IMR-90 (cell line): ENCODE measurements around the gene CMIP. TPM values are rescaled to one million over a fixed set of nuclear protein-coding genes. Genes with fewer than 3 reads are reported as not detected.

Experiments
- ATAC-seq: fragments of 200-7000 bp; cut with Tn5 transposase; 2 replicates; pipeline ENCODE4 v1.9.1; 2020; ENCODE audit warnings: low read depth, mild to moderate bottlenecking, moderate library complexity
- BruUV-seq: library from RNA; stranded (reverse); fragments of 400-500 nt; replicated peaks from 2 replicates; lab custom pipeline; 2021; lab: Mats Ljungman, UMichigan
- CTCF ChIA-PET: fragments of 300-600 bp; formaldehyde crosslinking; extraction: SDS; loops from one replicate; lab custom pipeline; 2021; ENCODE audit warnings: antibody characterized with exemption; lab: Yijun Ruan, JAX
- POLR2A ChIA-PET: fragments of 300-600 bp; sonication (Branson Sonifier 250); formaldehyde crosslinking; loops from one replicate; lab custom pipeline; 2022; ENCODE audit warnings: antibody characterized with exemption; ENCODE audit not compliant: unreplicated experiment; lab: Charles Lee
- DNase-seq: peaks from one replicate; pipeline ENCODE4 v3.0.0; 2013
- H2AFZ ChIP-seq: replicated peaks from 2 replicates; pipeline ENCODE3; 2013; ENCODE audit warnings: low read length, mild to moderate bottlenecking; ENCODE audit not compliant: poor library complexity
- H2AK5ac ChIP-seq: 2 replicates; pipeline ENCODE4 v1.6.1; 2013; ENCODE audit warnings: low read depth, low read length, inconsistent platforms
- H2AK9ac ChIP-seq: replicated peaks from 2 replicates; pipeline ENCODE3; 2013; ENCODE audit warnings: mild to moderate bottlenecking, low read depth, low read length, moderate library complexity; ENCODE audit not compliant: poor library complexity
- H2BK120ac ChIP-seq: 2 replicates; pipeline ENCODE4 v1.6.1; 2013; ENCODE audit warnings: low read depth, low read length, inconsistent platforms
- H2BK15ac ChIP-seq: 3 replicates; pipeline ENCODE4 v1.6.1; 2013; ENCODE audit warnings: low read depth, low read length, inconsistent platforms
- H2BK20ac ChIP-seq: 2 replicates; pipeline ENCODE4 v1.6.1; 2013; ENCODE audit warnings: low read depth, mild to moderate bottlenecking, inconsistent platforms, low read length, moderate library complexity
- H2BK5ac ChIP-seq: 2 replicates; pipeline ENCODE4 v1.6.1; 2013; ENCODE audit warnings: mild to moderate bottlenecking, low read depth, low read length, inconsistent platforms; ENCODE audit not compliant: poor library complexity, severe bottlenecking
- H3K14ac ChIP-seq: replicated peaks from 2 replicates; pipeline ENCODE4 v1.6.1; 2013; ENCODE audit warnings: low read depth, low read length, inconsistent platforms
- H3K18ac ChIP-seq: 2 replicates; pipeline ENCODE4 v1.6.1; 2013; ENCODE audit warnings: low read depth, low read length, control low read depth
- H3K23ac ChIP-seq: 2 replicates; pipeline ENCODE4 v1.6.1; 2013; ENCODE audit warnings: low read depth, low read length, inconsistent platforms
- H3K27ac ChIP-seq: 2 replicates; pipeline ENCODE4 v1.5.1; 2013; ENCODE audit warnings: mild to moderate bottlenecking, control low read depth, low read length; ENCODE audit not compliant: insufficient read depth
- H3K27me3 ChIP-seq: 2 replicates; pipeline ENCODE4 v1.6.1; 2013; ENCODE audit warnings: low read length; ENCODE audit not compliant: control insufficient read depth, insufficient read depth
- H3K36me3 ChIP-seq: 2 replicates; pipeline ENCODE4 v1.6.1; 2013; ENCODE audit warnings: low read length, mixed read lengths; ENCODE audit not compliant: control insufficient read depth, insufficient read depth
- H3K4ac ChIP-seq: 2 replicates; pipeline ENCODE4 v1.6.1; 2013; ENCODE audit warnings: low read depth, low read length, inconsistent platforms
- H3K4me1 ChIP-seq: 2 replicates; pipeline ENCODE4 v1.6.1; 2013; ENCODE audit warnings: low read length, mixed read lengths; ENCODE audit not compliant: control insufficient read depth, insufficient read depth
- H3K4me2 ChIP-seq: 2 replicates; pipeline ENCODE4 v1.6.1; 2013; ENCODE audit warnings: low read depth, mild to moderate bottlenecking, control low read depth, low read length, moderate library complexity
- H3K4me3 ChIP-seq: 2 replicates; pipeline ENCODE4 v1.5.1; 2013; ENCODE audit warnings: low read depth, mild to moderate bottlenecking, control low read depth, low read length, moderate library complexity; ENCODE audit not compliant: insufficient read depth
- H3K56ac ChIP-seq: 2 replicates; pipeline ENCODE4 v1.6.1; 2013; ENCODE audit warnings: low read length, inconsistent platforms; ENCODE audit not compliant: insufficient read depth; ENCODE audit errors: extremely low read depth
- H3K79me1 ChIP-seq, 2 experiments: 2 replicates each; pipeline ENCODE4 v1.6.1; 2013; ENCODE audit warnings: low read length in 2 of 2, inconsistent platforms in 1 of 2, low read depth in 1 of 2
- H3K9ac ChIP-seq: 2 replicates; pipeline ENCODE4 v1.6.1; 2013; ENCODE audit warnings: low read depth, low read length, control low read depth
- H3K9me1 ChIP-seq: 2 replicates; pipeline ENCODE4 v1.6.1; 2013; ENCODE audit warnings: low read length, inconsistent platforms; ENCODE audit not compliant: insufficient read depth
- H3K9me3 ChIP-seq: 2 replicates; pipeline ENCODE4 v1.6.1; 2013; ENCODE audit warnings: low read length; ENCODE audit not compliant: control insufficient read depth, insufficient read depth
- H4K20me1 ChIP-seq: 2 replicates; pipeline ENCODE4 v1.6.1; 2013; ENCODE audit warnings: low read length, inconsistent platforms; ENCODE audit not compliant: insufficient read depth
- H4K5ac ChIP-seq: 2 replicates; pipeline ENCODE4 v1.6.1; 2013; ENCODE audit warnings: mild to moderate bottlenecking, low read depth, low read length, control low read depth
- H4K8ac ChIP-seq, 2 experiments: 2 replicates each; pipeline ENCODE4 v1.6.1; 2013; ENCODE audit warnings: low read depth in 2 of 2, low read length in 2 of 2, control low read depth in 1 of 2, inconsistent platforms in 1 of 2
- H4K91ac ChIP-seq: 2 replicates; pipeline ENCODE4 v1.6.1; 2013; ENCODE audit warnings: low read depth, low read length, inconsistent platforms; ENCODE audit not compliant: insufficient read depth
- BHLHE40 ChIP-seq: fragments of 150-350 bp; IDR thresholded peaks from 2 replicates; pipeline ENCODE4 v1.6.1; 2016; ENCODE audit warnings: mild to moderate bottlenecking, low read depth, low read length
- CEBPB ChIP-seq: IDR thresholded peaks from 2 replicates; pipeline ENCODE4 v1.6.1; 2012; ENCODE audit warnings: low read depth, low read length, improper control_type of control experiment
- CHD1 ChIP-seq: IDR thresholded peaks from 2 replicates; pipeline ENCODE4 v1.6.1; 2012; ENCODE audit warnings: low read depth, low read length, improper control_type of control experiment
- CTCF ChIP-seq: conservative IDR thresholded peaks from 2 replicates; pipeline ENCODE4 v1.5.1; 2012; ENCODE audit warnings: mild to moderate bottlenecking, low read depth, low read length, improper control_type of control experiment
- FOS ChIP-seq: fragments of 150-350 bp; IDR thresholded peaks from 2 replicates; pipeline ENCODE4 v1.6.1; 2016; ENCODE audit warnings: low read depth, low read length
- MAFK ChIP-seq: IDR thresholded peaks from 2 replicates; pipeline ENCODE4 v1.6.1; 2012; ENCODE audit warnings: low read depth, low read length, improper control_type of control experiment
- MAZ ChIP-seq: IDR thresholded peaks from 2 replicates; pipeline ENCODE4 v1.6.1; 2012; ENCODE audit warnings: low read depth, mild to moderate bottlenecking, low read length, improper control_type of control experiment, moderate library complexity, borderline replicate concordance
- MXI1 ChIP-seq: IDR thresholded peaks from 2 replicates; pipeline ENCODE4 v1.6.1; 2012; ENCODE audit warnings: low read depth, mild to moderate bottlenecking, low read length, moderate library complexity, borderline replicate concordance
- NFE2L2 ChIP-seq: fragments of 150-350 bp; IDR thresholded peaks from 2 replicates; pipeline ENCODE4 v1.6.1; 2016; ENCODE audit warnings: low read depth, mild to moderate bottlenecking, low read length
- POLR2A ChIP-seq: IDR thresholded peaks from 2 replicates; pipeline ENCODE4 v1.6.1; 2012; ENCODE audit warnings: mild to moderate bottlenecking, low read depth, low read length
- RAD21 ChIP-seq: IDR thresholded peaks from 2 replicates; pipeline ENCODE4 v1.6.1; 2012; ENCODE audit warnings: low read length, improper control_type of control experiment
- RCOR1 ChIP-seq: IDR thresholded peaks from 2 replicates; pipeline ENCODE4 v1.6.1; 2012; ENCODE audit warnings: mild to moderate bottlenecking, low read length, improper control_type of control experiment; ENCODE audit not compliant: insufficient replicate concordance
- RFX5 ChIP-seq: IDR thresholded peaks from 2 replicates; pipeline ENCODE4 v1.8.0; 2012; ENCODE audit warnings: low read depth, mild to moderate bottlenecking, low read length, moderate library complexity
- SMC3 ChIP-seq: fragments of 150-350 bp; IDR thresholded peaks from 2 replicates; pipeline ENCODE4 v1.6.1; 2016; ENCODE audit warnings: low read depth, mild to moderate bottlenecking, antibody characterized with exemption, low read length, moderate library complexity
- WGBS, 2 experiments: methylation state at CpG; one replicate each; pipeline versions ENCODE4 v1.1.5 to v1.1.7; 2013; ENCODE audit warnings: missing lambda C conversion rate in 2 of 2; ENCODE audit not compliant: insufficient read length in 1 of 2; ENCODE audit errors: extremely low coverage in 2 of 2; 5-methylcytosine and 5-hydroxymethylcytosine counted together
- dilution Hi-C: fragments of 300-500 bp; cut with HindIII; formaldehyde crosslinking; loops from one replicate; pipeline ENCODE4 v1.14.3; 2018; ENCODE audit warnings: low sequenced_read_pairs; ENCODE audit not compliant: unreplicated experiment
- in situ Hi-C: fragments of 300-500 bp; cut with MboI; formaldehyde crosslinking; loops from 3 replicates; pipeline ENCODE4 v1.14.3; 2019; ENCODE audit warnings: low sequenced_read_pairs, inconsistent platforms, mixed read lengths
- intact Hi-C: fragments of 100-400 bp; cut with micrococcal nuclease; formaldehyde crosslinking; loops from 2 replicates; pipeline ENCODE4 v1.10.0; 2022
- polyA plus RNA-seq, 3 experiments: library from polyadenylated mRNA; depleted of rRNA; stranded (reverse); fragments of >200 nt; gene quantifications; 2 replicates each; pipeline ENCODE4 v1.2.3, GENCODE V29; 2012; ENCODE audit warnings: low replicate concordance in 1 of 3
- total RNA-seq: library from RNA; depleted of rRNA; stranded (reverse); fragments of >200 nt; gene quantifications from 2 replicates; pipeline ENCODE4 v1.2.3, GENCODE V29; 2012
- TF ChIP-seq, protein P1 (sequence below): fragments of 150-350 bp; IDR thresholded peaks from 2 replicates; pipeline ENCODE4 v1.6.1; 2016; ENCODE audit warnings: low read depth, mild to moderate bottlenecking, low read length, moderate library complexity, borderline replicate concordance
- TF ChIP-seq, protein P2 (sequence below): fragments of 150-350 bp; IDR thresholded peaks from 2 replicates; pipeline ENCODE4 v1.6.1; 2017; ENCODE audit warnings: mild to moderate bottlenecking, antibody characterized with exemption, low read length, low read depth

Gene CMIP
- total and polyA plus RNA-seq, 2 of the 4 experiments (the other 2 are of a cell fraction), result 3.2 to 11.6 TPM

GRCh38 chr16:81461766-81462165 lies 17.2 kb downstream of the CMIP start:
- Histone ChIP-seq H2BK15ac (no peak overlapping the region), H3K36me3 (peaks cover 5% of the 10 kb centered on the region), H3K4me1 (peaks cover 10% of the 10 kb centered on the region), H4K8ac (no peak overlapping the region), H2AK9ac (no peak overlapping the region), H3K4me3 (no peak overlapping the region), H3K4me2 (no peak overlapping the region), H3K27me3 (no peaks in the 10 kb centered on the region), H2AFZ (no peak overlapping the region), H4K91ac (no peak overlapping the region), H3K14ac (no peak overlapping the region), H2BK20ac (no peak overlapping the region), H4K20me1 (peaks cover 81% of the 10 kb centered on the region), H3K27ac (no peak overlapping the region), H2BK5ac (no peak overlapping the region), H3K9me1 (peaks cover 28% of the 10 kb centered on the region), H3K23ac (no peak overlapping the region), H3K4ac (no peak overlapping the region), H3K56ac (no peak overlapping the region), H3K18ac (no peak overlapping the region), H3K79me1 (peaks cover 58 to 92% of the 10 kb centered on the region in 2 experiments), H2BK120ac (no peak overlapping the region), H3K9ac (no peak overlapping the region), H3K9me3 (no peaks in the 10 kb centered on the region), H2AK5ac (no peak overlapping the region), H4K5ac (no peak overlapping the region)
- ATAC-seq (no peak), DNase-seq (no peak)
- intact Hi-C loops, result no loop called here
- 100% methylated on average over 2 of the region's 4 CpGs; no CpG with 5 or more reads in 1 of the 2 experiments for WGBS, 2 experiments
- POLR2A ChIA-PET, result no interaction called here
- TF ChIP-seq CEBPB, result no peak
- TF ChIP-seq SMC3, result no peak
- TF ChIP-seq CTCF, result no peak
- no peak for TF ChIP-seq RCOR1
- TF ChIP-seq RFX5, result no peak
- no peak for TF ChIP-seq RAD21
- TF ChIP-seq POLR2A, result no peak
- no peak for TF ChIP-seq MAZ
- TF ChIP-seq, protein P1, sequence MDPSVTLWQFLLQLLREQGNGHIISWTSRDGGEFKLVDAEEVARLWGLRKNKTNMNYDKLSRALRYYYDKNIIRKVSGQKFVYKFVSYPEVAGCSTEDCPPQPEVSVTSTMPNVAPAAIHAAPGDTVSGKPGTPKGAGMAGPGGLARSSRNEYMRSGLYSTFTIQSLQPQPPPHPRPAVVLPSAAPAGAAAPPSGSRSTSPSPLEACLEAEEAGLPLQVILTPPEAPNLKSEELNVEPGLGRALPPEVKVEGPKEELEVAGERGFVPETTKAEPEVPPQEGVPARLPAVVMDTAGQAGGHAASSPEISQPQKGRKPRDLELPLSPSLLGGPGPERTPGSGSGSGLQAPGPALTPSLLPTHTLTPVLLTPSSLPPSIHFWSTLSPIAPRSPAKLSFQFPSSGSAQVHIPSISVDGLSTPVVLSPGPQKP, result no peak
- TF ChIP-seq BHLHE40, result no peak
- TF ChIP-seq MXI1, result no peak
- TF ChIP-seq, protein P2, sequence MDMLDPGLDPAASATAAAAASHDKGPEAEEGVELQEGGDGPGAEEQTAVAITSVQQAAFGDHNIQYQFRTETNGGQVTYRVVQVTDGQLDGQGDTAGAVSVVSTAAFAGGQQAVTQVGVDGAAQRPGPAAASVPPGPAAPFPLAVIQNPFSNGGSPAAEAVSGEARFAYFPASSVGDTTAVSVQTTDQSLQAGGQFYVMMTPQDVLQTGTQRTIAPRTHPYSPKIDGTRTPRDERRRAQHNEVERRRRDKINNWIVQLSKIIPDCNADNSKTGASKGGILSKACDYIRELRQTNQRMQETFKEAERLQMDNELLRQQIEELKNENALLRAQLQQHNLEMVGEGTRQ, result no peak
- TF ChIP-seq NFE2L2, result no peak
- TF ChIP-seq FOS, result no peak
- no peak for TF ChIP-seq CHD1
- TF ChIP-seq MAFK, result no peak
- CTCF ChIA-PET, result no interaction called here
- dilution Hi-C loops, result no loop called here
- in situ Hi-C loops, result no loop called here
- no TSS peak for BruUV-seq
